ENCODE data around the gene JAKMIP1. TPM values are rescaled to one million over a fixed set of nuclear protein-coding genes. Genes with fewer than 3 reads are reported as not detected.

Gene JAKMIP1
- total RNA-seq, 2 experiments from 2014 or later = 4.0 to 5.1 TPM

- H3K9me2 ChIP-seq (ENCODE audit: insufficient read depth, low read length) = no peaks in the 10 kb centered on the region
- no peak overlapping the region for H3K27ac ChIP-seq (ENCODE audit: low read depth, low read length, poor library complexity, severe bottlenecking)
- H4K20me1 ChIP-seq (ENCODE audit: insufficient read depth, low read length) = no peaks in the 10 kb centered on the region
- no peak overlapping the region for H2AFZ ChIP-seq (ENCODE audit: low read length)
- intact Hi-C loops (cut with micrococcal nuclease; ENCODE audit: unreplicated experiment) = no loop called here
- DNase-seq (ENCODE audit: low spot score) = no peak
- H3K4me1 ChIP-seq (ENCODE audit: insufficient read depth, low read length, poor library complexity, severe bottlenecking) = no peaks in the 10 kb centered on the region
- H3K79me2 ChIP-seq (ENCODE audit: insufficient read depth, low read depth, low read length) = no peaks in the 10 kb centered on the region
- no peaks in the 10 kb centered on the region for H3K36me3 ChIP-seq (ENCODE audit: insufficient read depth, low read length)
- no TSS peak for BruUV-seq (replicated peaks)
- H3K4me2 ChIP-seq (ENCODE audit: low read length) = no peak overlapping the region
- no peaks in the 10 kb centered on the region for H3K9me3 ChIP-seq (ENCODE audit: low read length)
- no peak overlapping the region for H3K4me3 ChIP-seq (ENCODE audit: low read depth, low read length, poor library complexity, severe bottlenecking)
- ChIA-PET POLR2A (interaction anchor here (1.4 kb wide), 1 partner anchor 11 kb away, joined by 8 read pairs; no protein-coding TSS in a partner anchor), CTCF (ENCODE audit: unreplicated experiment) (interaction anchor here (0.6 to 1.9 kb wide), 2 partner anchors 9 to 64 kb away, joined by 3 to 4 read pairs; no protein-coding TSS in a partner anchor)
- no peak for TF ChIP-seq EZH2phosphoT487 (IDR thresholded peaks at IDR 0.05; ENCODE audit: borderline replicate concordance, low read depth, low read length)
- TF ChIP-seq CTCF (conservative IDR thresholded peaks at IDR 0.05; ENCODE audit: low read length) = no peak
Observed at GRCh38 chr4:6191448-6192130, 8.8 kb downstream of the JAKMIP1 start.

GRCh38 chr4:6190486-6190885 lies 9.9 kb downstream of the JAKMIP1 start:
- no peaks in the 10 kb centered on the region for H3K9me2 ChIP-seq (ENCODE audit: insufficient read depth, low read length)
- no peak overlapping the region for H3K4me2 ChIP-seq (ENCODE audit: low read length)
- H3K36me3 ChIP-seq (ENCODE audit: insufficient read depth, low read length) = no peaks in the 10 kb centered on the region
- BruUV-seq (replicated peaks) = no TSS peak
- no peaks in the 10 kb centered on the region for H4K20me1 ChIP-seq (ENCODE audit: insufficient read depth, low read length)
- no peaks in the 10 kb centered on the region for H3K4me1 ChIP-seq (ENCODE audit: insufficient read depth, low read length, poor library complexity, severe bottlenecking)
- no peak overlapping the region for H3K4me3 ChIP-seq (ENCODE audit: low read depth, low read length, poor library complexity, severe bottlenecking)
- H2AFZ ChIP-seq (ENCODE audit: low read length) = no peak overlapping the region
- intact Hi-C loops (cut with micrococcal nuclease; ENCODE audit: unreplicated experiment) = no loop called here
- no peaks in the 10 kb centered on the region for H3K79me2 ChIP-seq (ENCODE audit: insufficient read depth, low read depth, low read length)
- no peak overlapping the region for H3K27ac ChIP-seq (ENCODE audit: low read depth, low read length, poor library complexity, severe bottlenecking)
- TF ChIP-seq EZH2phosphoT487 (IDR thresholded peaks at IDR 0.05; ENCODE audit: borderline replicate concordance, low read depth, low read length) (no peak), CTCF (conservative IDR thresholded peaks at IDR 0.05; ENCODE audit: low read length) (no peak)
- CTCF ChIA-PET (ENCODE audit: unreplicated experiment) = interaction anchor here (0.6 kb wide), 1 partner anchor 949 kb away, joined by 3 read pairs; no protein-coding TSS in a partner anchor
- no peaks in the 10 kb centered on the region for H3K9me3 ChIP-seq (ENCODE audit: low read length)
- no peak for DNase-seq (ENCODE audit: low spot score)
- POLR2A ChIA-PET = interaction anchor here (1.4 kb wide), 1 partner anchor 9 kb away, joined by 8 read pairs; no protein-coding TSS in a partner anchor

GRCh38 chr4:6189511-6189910 lies 10.8 kb downstream of the JAKMIP1 start:
- Histone ChIP-seq H4K20me1 (ENCODE audit: insufficient read depth, low read length) (no peaks in the 10 kb centered on the region), H3K9me3 (ENCODE audit: low read length) (no peaks in the 10 kb centered on the region), H2AFZ (ENCODE audit: low read length) (no peak overlapping the region), H3K4me2 (ENCODE audit: low read length) (no peak overlapping the region), H3K36me3 (ENCODE audit: insufficient read depth, low read length) (no peaks in the 10 kb centered on the region), H3K4me3 (ENCODE audit: low read depth, low read length, poor library complexity, severe bottlenecking) (no peak overlapping the region), H3K79me2 (ENCODE audit: insufficient read depth, low read depth, low read length) (no peaks in the 10 kb centered on the region), H3K4me1 (ENCODE audit: insufficient read depth, low read length, poor library complexity, severe bottlenecking) (peaks cover 2% of the 10 kb centered on the region), H3K27ac (ENCODE audit: low read depth, low read length, poor library complexity, severe bottlenecking) (no peak overlapping the region), H3K9me2 (ENCODE audit: insufficient read depth, low read length) (no peaks in the 10 kb centered on the region)
- CTCF ChIA-PET (ENCODE audit: unreplicated experiment) = no interaction called here
- no peak for DNase-seq (ENCODE audit: low spot score)
- POLR2A ChIA-PET = no interaction called here
- intact Hi-C loops (cut with micrococcal nuclease; ENCODE audit: unreplicated experiment) = no loop called here
- BruUV-seq (replicated peaks) = no TSS peak
- no peak for TF ChIP-seq CTCF (conservative IDR thresholded peaks at IDR 0.05; ENCODE audit: low read length)
- no peak for TF ChIP-seq EZH2phosphoT487 (IDR thresholded peaks at IDR 0.05; ENCODE audit: borderline replicate concordance, low read depth, low read length)

Data from OCI-LY7 (cell line).